IgD-negative memory B cell (primary cell): ENCODE measurements around the gene CLEC4M. TPM values are rescaled to one million over a fixed set of nuclear protein-coding genes. Genes with fewer than 3 reads are reported as not detected.

ENCODE experiments used
- H3K27ac Mint-ChIP-seq, 3 donors: one replicate each; pipeline ENCODE4 v1.8.0; 2020 to 2022; ENCODE audit warnings: mild to moderate bottlenecking in 3 of 3, mixed read lengths in 3 of 3, moderate library complexity in 1 of 3
- H3K27me3 Mint-ChIP-seq: one replicate; pipeline ENCODE4 v1.8.0; 2021; ENCODE audit warnings: mixed read lengths
- H3K36me3 Mint-ChIP-seq: one replicate; pipeline ENCODE4 v1.8.0; 2020; ENCODE audit warnings: mild to moderate bottlenecking, mixed read lengths
- H3K4me1 Mint-ChIP-seq, 3 donors: one replicate each; pipeline ENCODE4 v1.8.0; 2020 to 2022; ENCODE audit warnings: mixed read lengths in 3 of 3, mild to moderate bottlenecking in 1 of 3
- H3K4me3 Mint-ChIP-seq, 4 donors: one replicate each; pipeline ENCODE4 v1.8.0; 2020 to 2022; ENCODE audit warnings: mild to moderate bottlenecking in 4 of 4, mixed read lengths in 4 of 4, moderate library complexity in 3 of 4
- H3K9me3 Mint-ChIP-seq, 3 donors: one replicate each; pipeline ENCODE4 v1.8.0; 2020 to 2021; ENCODE audit warnings: mixed read lengths in 3 of 3, mild to moderate bottlenecking in 1 of 3
- polyA plus RNA-seq: library from polyadenylated mRNA; unstranded; fragments of 300-500 nt; fragmentation: Illumina TruSeq; gene quantifications from one replicate; pipeline ENCODE4 v1.2.3, GENCODE V29; 2021

The CLEC4M gene, protein sequence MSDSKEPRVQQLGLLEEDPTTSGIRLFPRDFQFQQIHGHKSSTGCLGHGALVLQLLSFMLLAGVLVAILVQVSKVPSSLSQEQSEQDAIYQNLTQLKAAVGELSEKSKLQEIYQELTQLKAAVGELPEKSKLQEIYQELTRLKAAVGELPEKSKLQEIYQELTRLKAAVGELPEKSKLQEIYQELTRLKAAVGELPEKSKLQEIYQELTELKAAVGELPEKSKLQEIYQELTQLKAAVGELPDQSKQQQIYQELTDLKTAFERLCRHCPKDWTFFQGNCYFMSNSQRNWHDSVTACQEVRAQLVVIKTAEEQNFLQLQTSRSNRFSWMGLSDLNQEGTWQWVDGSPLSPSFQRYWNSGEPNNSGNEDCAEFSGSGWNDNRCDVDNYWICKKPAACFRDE
- not detected for polyA plus RNA-seq

DNA sequence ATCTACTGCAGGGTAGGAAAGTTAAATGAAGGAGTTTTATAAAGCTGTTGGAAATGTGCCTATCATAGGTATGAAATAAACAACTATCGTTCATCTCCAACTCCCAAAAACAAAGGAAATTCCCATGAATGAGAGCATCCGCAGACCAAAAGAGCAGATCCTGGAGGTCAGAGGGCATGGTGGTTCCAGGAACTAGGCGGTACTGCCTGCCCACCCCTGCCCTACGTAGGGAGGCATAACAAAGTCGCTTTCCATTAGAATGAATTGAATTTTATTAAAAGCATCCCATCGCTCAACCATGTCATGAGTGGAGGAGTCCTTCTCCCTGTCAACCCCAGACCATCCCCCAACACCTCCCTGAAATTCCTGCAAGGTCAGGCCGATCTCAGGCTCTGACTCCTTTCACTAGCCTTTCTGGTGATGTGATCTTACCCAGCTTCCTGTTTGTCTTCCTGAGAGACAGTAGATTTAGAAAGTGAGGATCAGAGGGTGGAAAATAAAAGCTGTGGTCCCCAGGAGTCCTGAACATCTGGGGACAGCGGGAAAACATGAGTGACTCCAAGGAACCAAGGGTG is at the start of gene CLEC4M:
CLEC4M (plus strand) TSS at position 525 of the 575 bp plus-strand sequence; CDS start at position 549, 24 bp downstream.
- Mint-ChIP-seq H3K27ac (peak within 1 kb of the TSS in 1 of 3 donors; percentile 46), H3K27me3 (peaks cover 23% of the 10 kb centered on the region), H3K9me3 (peaks cover 0 to 13% (median 13%) of the 10 kb centered on the region in 3 donors), H3K36me3 (peaks cover 2% of the 10 kb centered on the region), H3K4me3 (peak within 1 kb of the TSS in 1 of 4 donors; percentile 24), H3K4me1 (peaks cover 0 to 4% (median 0%) of the 10 kb centered on the region in 3 donors)

DNA sequence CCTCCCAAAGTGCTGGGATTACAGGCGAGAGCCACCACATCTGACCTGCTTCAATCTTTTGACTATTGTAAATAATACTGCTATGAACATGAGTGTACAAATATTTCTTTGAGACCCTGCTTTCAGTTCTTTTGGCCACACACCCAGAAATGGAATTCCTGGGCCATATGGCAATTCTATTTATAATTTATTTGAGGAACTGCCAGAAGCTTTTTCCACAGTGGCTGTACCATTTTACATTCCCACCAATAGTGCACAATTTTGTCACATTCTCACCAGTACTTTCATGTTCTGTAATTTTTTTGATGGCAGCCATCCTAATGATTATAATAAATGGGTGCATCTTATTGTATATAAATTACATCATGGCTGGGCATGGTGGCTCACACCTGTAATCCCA is 47.4 kb upstream of the CLEC4M start:
- peaks cover 24 to 30% (median 28%) of the 10 kb centered on the region in 3 donors for H3K4me1 Mint-ChIP-seq
- peaks cover 1% of the 10 kb centered on the region for H3K27me3 Mint-ChIP-seq
- H3K4me3 Mint-ChIP-seq, result peak overlapping the region in 1 of 4 donors; percentile 89
- H3K36me3 Mint-ChIP-seq, result no peaks in the 10 kb centered on the region
- H3K27ac Mint-ChIP-seq, result no peak overlapping the region
- H3K9me3 Mint-ChIP-seq, result peaks cover 0 to 5% (median 0%) of the 10 kb centered on the region in 3 donors

DNA sequence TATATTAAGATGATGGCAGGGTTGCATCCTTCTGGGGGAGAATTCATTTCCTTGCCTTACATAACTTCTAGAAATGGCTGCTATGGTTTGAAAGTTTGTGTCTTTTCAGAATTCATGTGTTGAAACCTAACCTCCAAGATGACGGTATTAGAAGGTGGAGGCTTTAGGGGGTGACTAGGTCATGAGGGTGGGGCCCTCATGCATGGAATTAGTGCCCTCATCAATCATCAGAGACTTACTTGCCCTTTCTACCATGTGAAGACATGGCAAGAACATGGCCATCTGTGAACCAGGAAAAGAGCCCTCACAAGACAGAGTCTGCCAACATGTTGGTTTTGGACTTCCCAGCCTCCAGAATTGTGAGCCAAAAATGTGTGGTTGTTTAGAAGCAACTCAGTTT is 46.3 kb upstream of the CLEC4M start:
- Mint-ChIP-seq H3K9me3 (peaks cover 0 to 5% (median 0%) of the 10 kb centered on the region in 3 donors), H3K4me3 (no peak overlapping the region), H3K27me3 (peaks cover 3% of the 10 kb centered on the region), H3K27ac (peak overlapping the region in 1 of 3 donors; percentile 68), H3K4me1 (peaks cover 23 to 29% (median 26%) of the 10 kb centered on the region in 3 donors), H3K36me3 (no peaks in the 10 kb centered on the region)

DNA sequence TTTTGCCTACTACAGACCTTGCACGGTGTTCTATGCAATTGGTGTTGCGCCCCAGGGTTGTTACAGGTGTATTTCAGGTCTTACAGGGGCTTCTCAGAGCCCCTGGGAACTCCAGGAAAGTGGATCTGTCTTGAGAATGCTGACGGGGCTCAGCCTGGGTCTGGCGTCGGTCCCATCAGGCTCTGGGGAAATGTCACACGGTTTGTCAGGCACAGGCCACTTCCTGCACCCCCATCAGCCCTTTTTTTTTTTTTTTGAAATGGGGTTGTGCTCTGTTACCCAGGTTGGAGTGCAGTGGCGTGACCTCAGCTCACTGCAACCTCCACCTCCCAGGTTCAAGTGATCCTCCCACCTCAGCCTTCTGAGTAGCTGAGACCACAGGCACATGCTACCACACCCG is 44.4 kb upstream of the CLEC4M start:
- H3K27me3 Mint-ChIP-seq, result peaks cover 3% of the 10 kb centered on the region
- no peaks in the 10 kb centered on the region for H3K36me3 Mint-ChIP-seq
- H3K4me1 Mint-ChIP-seq, result peaks cover 26 to 35% (median 34%) of the 10 kb centered on the region in 3 donors
- peak overlapping the region in 2 of 3 donors; percentile 71 to 94 for H3K27ac Mint-ChIP-seq
- peaks cover 0 to 5% (median 0%) of the 10 kb centered on the region in 3 donors for H3K9me3 Mint-ChIP-seq
- H3K4me3 Mint-ChIP-seq, result peak overlapping the region in 3 of 4 donors; percentile 66 to 83 (median 73)

DNA sequence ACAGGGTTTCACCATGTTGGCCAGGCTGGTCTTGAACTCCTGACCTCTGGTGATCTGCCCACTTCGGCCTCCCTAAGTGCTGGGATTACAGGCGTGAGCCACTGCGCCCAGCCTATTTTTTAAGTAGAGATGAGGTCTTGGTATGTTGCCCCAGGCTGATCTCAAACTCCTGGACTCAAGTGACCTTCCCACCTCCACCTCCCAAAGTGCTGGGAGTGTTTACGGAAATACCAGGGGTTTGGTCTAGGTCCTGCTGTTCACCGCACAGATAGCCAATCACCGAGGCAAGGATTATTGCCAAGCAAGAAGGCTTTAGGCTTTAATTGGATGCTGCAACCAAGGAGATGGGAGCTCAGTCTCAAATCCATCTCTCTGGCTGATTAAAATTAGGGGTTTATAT is 42.7 kb upstream of the CLEC4M start:
- H3K27me3 Mint-ChIP-seq, result peaks cover 3% of the 10 kb centered on the region
- H3K4me1 Mint-ChIP-seq, result peaks cover 14 to 27% (median 27%) of the 10 kb centered on the region in 3 donors
- no peaks in the 10 kb centered on the region for H3K36me3 Mint-ChIP-seq
- no peak overlapping the region for H3K4me3 Mint-ChIP-seq
- H3K27ac Mint-ChIP-seq, result peak overlapping the region in 2 of 3 donors; percentile 6 to 71
- H3K9me3 Mint-ChIP-seq, result peaks cover 0 to 5% (median 2%) of the 10 kb centered on the region in 3 donors

DNA sequence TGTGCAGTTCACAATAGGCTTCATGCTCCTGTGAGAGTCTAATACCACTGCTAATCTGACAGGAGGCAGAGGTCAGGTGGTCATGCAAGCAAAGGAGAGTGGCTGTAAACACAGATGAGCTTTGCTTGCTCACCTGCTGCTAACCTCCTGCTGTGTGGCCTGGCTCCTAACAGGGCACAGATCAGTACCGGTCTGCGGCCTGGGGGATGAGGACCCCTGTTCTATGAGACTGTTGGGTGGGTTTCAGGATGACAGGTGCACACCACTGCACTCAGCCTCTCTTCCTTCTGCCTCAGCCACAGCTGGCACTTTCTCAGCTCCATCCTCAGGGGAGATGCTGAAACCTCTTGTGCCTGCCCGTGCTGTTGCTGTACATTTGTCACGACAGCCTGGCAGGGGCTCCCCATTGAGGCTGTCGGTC is 40.8 kb upstream of the CLEC4M start:
- H3K4me1 Mint-ChIP-seq, result peaks cover 9 to 17% (median 16%) of the 10 kb centered on the region in 3 donors
- peak overlapping the region in 1 of 4 donors; percentile 39 for H3K4me3 Mint-ChIP-seq
- H3K27me3 Mint-ChIP-seq, result peaks cover 6% of the 10 kb centered on the region
- no peak overlapping the region for H3K27ac Mint-ChIP-seq
- no peaks in the 10 kb centered on the region for H3K36me3 Mint-ChIP-seq
- H3K9me3 Mint-ChIP-seq, result peaks cover 0 to 2% (median under 1%) of the 10 kb centered on the region in 3 donors

DNA sequence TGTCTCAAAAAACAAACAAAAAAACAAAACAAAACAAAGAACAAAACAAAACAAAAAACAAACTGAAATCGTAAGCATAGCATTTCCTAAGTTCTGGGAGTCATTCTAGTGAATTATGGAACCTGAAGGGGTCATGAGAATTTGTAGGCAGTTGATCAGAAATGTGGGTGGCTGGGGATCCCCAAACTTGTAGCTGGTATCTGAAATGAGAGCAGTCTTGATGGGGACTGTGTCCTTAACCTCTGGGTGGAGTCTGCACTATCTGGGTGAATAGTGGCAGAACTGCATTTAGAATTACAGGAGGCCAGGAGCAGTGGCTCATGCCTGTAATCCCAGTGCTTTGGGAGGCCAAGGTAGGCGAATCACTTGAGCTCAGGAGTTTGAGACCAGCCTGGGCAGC is 37.3 kb upstream of the CLEC4M start:
- H3K27ac Mint-ChIP-seq, result no peak overlapping the region

DNA sequence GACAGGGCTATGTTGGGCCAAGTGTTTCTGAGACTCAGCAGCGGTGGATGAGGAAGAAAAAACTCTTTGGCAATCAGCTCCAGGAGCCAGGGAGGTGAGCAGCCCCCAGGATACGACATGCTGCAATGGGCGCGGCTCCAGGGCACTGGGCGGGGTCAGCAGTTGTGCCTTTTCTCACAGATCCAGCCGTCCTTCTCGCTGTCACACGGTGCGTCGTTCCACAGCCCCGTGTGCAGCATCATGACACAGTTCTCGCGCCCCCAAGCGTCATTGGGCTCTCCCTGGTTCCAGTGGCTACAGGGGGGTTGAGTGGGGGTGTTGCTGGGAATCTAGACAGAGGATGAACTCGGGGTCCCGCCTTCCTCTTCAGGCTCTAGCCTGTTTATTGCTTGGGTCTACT is 33.8 kb upstream of the CLEC4M start:
- Mint-ChIP-seq H3K4me1 (peaks cover 2 to 9% (median 8%) of the 10 kb centered on the region in 3 donors), H3K27me3 (peaks cover 33% of the 10 kb centered on the region), H3K9me3 (peaks cover 0 to 2% (median 2%) of the 10 kb centered on the region in 3 donors), H3K4me3 (peak overlapping the region; percentile 59 to 78 (median 68)), H3K36me3 (no peaks in the 10 kb centered on the region), H3K27ac (peak overlapping the region in 1 of 3 donors; percentile 34)

More for the DNA sequence above, 37.3 kb upstream of the CLEC4M start:
- Mint-ChIP-seq H3K9me3 (peaks cover 0 to 2% (median 2%) of the 10 kb centered on the region in 3 donors), H3K4me1 (peaks cover 4 to 14% (median 13%) of the 10 kb centered on the region in 3 donors), H3K27me3 (peaks cover 31% of the 10 kb centered on the region), H3K36me3 (no peaks in the 10 kb centered on the region), H3K4me3 (no peak overlapping the region)

DNA sequence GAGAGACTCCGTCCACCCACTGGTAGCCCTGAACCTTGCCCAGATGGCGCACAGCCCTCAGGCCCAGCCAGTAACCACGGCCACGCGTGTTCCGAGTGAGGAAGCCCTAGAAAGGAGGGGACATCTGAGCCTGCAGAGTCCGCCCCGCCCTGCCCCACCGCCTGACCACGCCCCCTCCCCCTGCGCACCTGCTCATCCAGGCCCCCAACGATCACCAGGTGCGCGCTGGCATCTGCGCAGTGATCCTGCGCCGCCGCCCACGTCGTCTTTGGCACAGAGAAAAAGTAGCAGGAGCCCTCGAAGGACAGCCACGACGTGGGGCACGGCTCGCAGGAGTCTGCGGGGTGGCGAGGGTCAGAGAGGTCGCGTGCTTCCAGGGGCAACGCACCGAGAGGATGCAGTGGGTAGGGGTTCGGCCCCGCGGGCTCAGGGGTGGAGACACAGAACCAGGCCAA is 33.2 kb upstream of the CLEC4M start:
- H3K27ac Mint-ChIP-seq, result peak overlapping the region in 1 of 3 donors; percentile 34
- peaks cover 33% of the 10 kb centered on the region for H3K27me3 Mint-ChIP-seq
- H3K4me1 Mint-ChIP-seq, result peaks cover 4 to 11% (median 10%) of the 10 kb centered on the region in 3 donors
- peak overlapping the region; percentile 31 to 78 (median 67) for H3K4me3 Mint-ChIP-seq
- peaks cover 0 to 2% (median 1%) of the 10 kb centered on the region in 3 donors for H3K9me3 Mint-ChIP-seq
- H3K36me3 Mint-ChIP-seq, result no peaks in the 10 kb centered on the region

DNA sequence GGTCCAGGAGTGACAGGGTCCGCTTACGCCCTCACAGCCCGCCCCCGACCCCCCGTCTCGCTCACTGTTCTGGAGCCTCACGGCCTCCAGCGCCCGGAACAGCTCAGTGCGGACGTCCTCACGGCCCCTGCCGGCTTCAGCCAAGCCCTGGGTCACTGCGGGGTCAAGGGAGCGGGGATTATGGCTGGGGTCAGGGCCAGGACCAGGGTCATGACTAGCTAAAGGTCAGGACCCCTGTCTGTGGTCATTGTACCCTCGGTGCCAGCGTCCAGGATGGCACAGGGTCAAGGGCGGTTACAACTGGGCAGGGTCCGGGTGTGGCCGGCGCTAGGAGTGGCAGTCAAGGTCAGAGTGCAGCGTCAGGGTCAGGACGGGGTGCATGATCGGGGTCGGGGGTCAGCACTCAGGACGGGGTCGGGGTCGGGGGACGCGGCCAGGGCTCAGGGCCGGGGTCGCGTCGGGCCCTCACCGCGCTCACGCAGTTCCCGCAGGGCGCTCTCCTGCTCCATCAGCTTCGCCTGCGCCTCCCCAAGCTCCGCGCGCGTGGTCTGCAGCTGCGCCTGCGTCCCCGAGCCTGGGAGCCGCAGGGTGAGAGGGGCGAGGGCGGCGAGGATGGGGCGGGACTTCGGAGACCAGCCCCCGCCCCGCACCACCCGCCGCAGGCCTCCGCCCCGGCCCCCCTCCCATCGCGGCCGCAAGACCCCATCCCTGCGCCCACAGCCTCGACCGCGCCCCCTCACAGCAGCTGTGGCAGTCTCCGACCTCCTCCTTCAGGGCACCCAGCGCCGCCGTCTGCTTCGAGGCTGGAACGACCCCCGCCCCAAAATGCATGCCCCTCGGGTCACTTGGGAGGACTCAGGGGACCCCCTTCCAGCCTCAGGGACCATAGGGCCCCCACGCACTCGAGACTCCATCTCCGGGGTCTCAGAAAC is 32.5 kb upstream of the CLEC4M start:
- Mint-ChIP-seq H3K4me1 (peaks cover 4 to 12% (median 10%) of the 10 kb centered on the region in 3 donors), H3K27ac (no peak overlapping the region), H3K27me3 (peaks cover 34% of the 10 kb centered on the region), H3K4me3 (peak overlapping the region; percentile 31 to 78 (median 67)), H3K9me3 (peaks cover 0 to 2% (median 0%) of the 10 kb centered on the region in 3 donors), H3K36me3 (no peaks in the 10 kb centered on the region)

DNA sequence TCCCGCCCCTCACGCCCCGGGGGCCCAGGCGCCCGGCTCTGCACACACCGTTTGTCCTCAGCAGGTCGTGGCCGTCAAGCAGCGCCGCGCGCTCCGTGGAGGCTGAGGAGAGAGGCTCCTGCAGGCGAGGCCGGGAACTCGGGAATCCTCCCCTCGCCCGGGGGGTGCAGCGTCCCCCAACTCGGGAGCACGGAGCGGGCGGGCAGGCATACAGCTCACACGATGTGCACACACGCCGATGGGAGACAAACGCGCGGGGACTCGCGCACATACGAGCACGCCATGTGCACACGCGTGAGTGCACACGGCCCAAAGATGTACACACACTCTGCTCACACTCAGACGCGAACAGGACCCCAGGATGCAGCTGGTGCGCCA is 31.8 kb upstream of the CLEC4M start:
- H3K27me3 Mint-ChIP-seq, result peaks cover 35% of the 10 kb centered on the region
- H3K4me1 Mint-ChIP-seq, result peaks cover 4 to 13% (median 10%) of the 10 kb centered on the region in 3 donors
- peaks cover 0 to 2% (median 0%) of the 10 kb centered on the region in 3 donors for H3K9me3 Mint-ChIP-seq
- H3K27ac Mint-ChIP-seq, result no peak overlapping the region
- H3K4me3 Mint-ChIP-seq, result no peak overlapping the region
- no peaks in the 10 kb centered on the region for H3K36me3 Mint-ChIP-seq

DNA sequence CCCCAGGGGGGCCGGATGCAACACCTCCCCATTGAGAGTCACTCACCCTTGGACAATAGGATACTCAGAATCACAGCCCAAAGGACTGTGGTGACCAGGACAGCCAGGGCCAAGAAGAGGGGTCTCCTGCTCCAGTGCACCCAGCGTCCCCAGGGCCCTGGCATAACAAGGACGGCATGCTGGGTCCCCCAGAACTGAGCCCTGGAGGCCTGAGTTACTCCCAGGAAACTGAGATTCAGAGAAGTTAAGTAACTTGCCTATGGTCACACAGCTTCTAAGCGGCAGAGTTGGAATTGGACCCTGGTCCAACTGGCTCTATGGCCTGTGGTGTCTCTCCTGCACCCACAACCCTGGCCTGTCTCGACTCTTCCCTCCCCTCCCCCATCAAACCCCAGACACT is 31.4 kb upstream of the CLEC4M start:
- H3K27ac Mint-ChIP-seq, result peak overlapping the region in 1 of 3 donors; percentile 16
- peaks cover 34% of the 10 kb centered on the region for H3K27me3 Mint-ChIP-seq
- H3K4me3 Mint-ChIP-seq, result peak overlapping the region in 2 of 4 donors; percentile 13 to 20

DNA sequence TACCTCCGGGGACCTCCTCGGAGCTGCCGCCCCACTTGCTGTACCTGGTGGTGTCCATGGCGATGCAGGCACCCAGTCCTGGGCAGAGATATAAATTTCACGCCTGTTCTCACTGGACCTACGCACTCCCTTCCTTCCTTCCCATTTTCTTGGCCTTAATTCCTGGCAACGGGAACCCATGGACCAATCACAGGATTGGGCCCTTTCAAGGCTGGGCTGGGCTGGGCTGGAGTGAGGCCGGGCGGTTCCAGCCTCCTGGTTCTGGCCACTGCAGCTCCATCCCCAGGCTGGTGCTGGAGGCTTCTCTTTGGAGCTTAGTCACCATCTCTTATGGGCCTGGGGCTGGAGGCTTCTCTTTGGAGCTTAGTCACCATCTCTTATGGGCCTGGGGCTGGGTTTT is 31.0 kb upstream of the CLEC4M start, which contains the start of gene CLEC4G:
CLEC4G (minus strand) TSS at position 66 of the 400 bp plus-strand sequence; CDS start at position 58, 8 bp downstream.
- H3K4me1 Mint-ChIP-seq, result peaks cover 4 to 15% (median 10%) of the 10 kb centered on the region in 3 donors
- peak within 1 kb of the TSS in 2 of 3 donors; percentile 16 to 39 for H3K27ac Mint-ChIP-seq
- no peaks in the 10 kb centered on the region for H3K36me3 Mint-ChIP-seq
- H3K9me3 Mint-ChIP-seq, result peaks cover 0 to 2% (median 0%) of the 10 kb centered on the region in 3 donors
- H3K27me3 Mint-ChIP-seq, result peaks cover 35% of the 10 kb centered on the region
- H3K4me3 Mint-ChIP-seq, result peak within 1 kb of the TSS in 3 of 4 donors; percentile 13 to 32 (median 20)

More for the DNA sequence above, 31.4 kb upstream of the CLEC4M start:
- Mint-ChIP-seq H3K9me3 (peaks cover 0 to 2% (median 0%) of the 10 kb centered on the region in 3 donors), H3K36me3 (no peaks in the 10 kb centered on the region), H3K4me1 (peaks cover 4 to 15% (median 10%) of the 10 kb centered on the region in 3 donors)

DNA sequence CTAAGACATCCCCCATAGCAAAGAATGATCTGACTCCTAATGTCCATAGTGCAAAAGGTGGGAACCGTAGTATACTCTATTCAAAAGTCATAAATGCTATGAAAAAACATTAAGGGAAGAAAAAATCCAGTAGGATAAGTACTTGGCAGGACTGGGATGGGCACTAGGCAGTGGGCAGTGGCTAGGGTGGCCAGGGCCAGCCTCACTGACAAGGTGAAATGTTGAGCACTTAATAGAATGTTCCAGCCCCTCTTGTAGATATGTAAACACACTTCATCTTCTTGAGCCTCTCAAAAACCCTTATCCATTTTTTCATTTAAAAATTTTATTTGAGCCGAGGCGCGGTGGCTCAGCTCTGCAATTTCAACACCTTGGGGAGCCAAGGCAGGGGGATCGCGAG is 29.7 kb upstream of the CLEC4M start:
- no peaks in the 10 kb centered on the region for H3K9me3 Mint-ChIP-seq
- peaks cover 28% of the 10 kb centered on the region for H3K27me3 Mint-ChIP-seq
- no peak overlapping the region for H3K4me3 Mint-ChIP-seq
- peaks cover 4 to 15% (median 10%) of the 10 kb centered on the region in 3 donors for H3K4me1 Mint-ChIP-seq
- H3K27ac Mint-ChIP-seq, result no peak overlapping the region
- H3K36me3 Mint-ChIP-seq, result no peaks in the 10 kb centered on the region
